Breast epithelium (tissue), 3 donors: ENCODE results near the gene DLEC1.

Experiments used
- CTCF ChIP-seq, 3 donors: fragments of 450-650 bp; IDR thresholded peaks; one replicate each; pipeline ENCODE4 v1.5.1; 2016 to 2017; ENCODE audit warnings: antibody characterized with exemption in 3 of 3, mild to moderate bottlenecking in 3 of 3, moderate library complexity in 3 of 3
- POLR2A ChIP-seq: fragments of 450-650 bp; IDR thresholded peaks from one replicate; pipeline ENCODE4 v1.6.1; 2016; ENCODE audit warnings: antibody characterized with exemption, mild to moderate bottlenecking, moderate library complexity
- POLR2AphosphoS5 ChIP-seq, 3 donors: sonication (generic); formaldehyde crosslinking; IDR thresholded peaks; one replicate each; pipeline ENCODE4 v1.6.1; 2017; ENCODE audit warnings: antibody characterized with exemption in 3 of 3

- no peak for TF ChIP-seq POLR2AphosphoS5 (IDR thresholded peaks at IDR 0.05)
- TF ChIP-seq CTCF (IDR thresholded peaks at IDR 0.05) = no peak
- no peak for TF ChIP-seq POLR2A
These were observed 76.1 kb downstream of the DLEC1 start for GRCh38 chr3:38114875-38115644.
